Liver (tissue), 9 donors: ENCODE results near the gene SKAP1. TPM values are rescaled to one million over a fixed set of nuclear protein-coding genes. Genes with fewer than 3 reads are reported as not detected.

Experiments
- DNase-seq: peaks from one replicate; pipeline ENCODE4 v3.0.0-alpha.2; 2017; ENCODE audit warnings: low spot score
- H3K27ac ChIP-seq, 2 donors: one replicate each; pipeline ENCODE4 v1.7.0; 2013; ENCODE audit warnings: inconsistent platforms in 2 of 2, low read length in 2 of 2, control low read depth in 1 of 2, low read depth in 1 of 2, mild to moderate bottlenecking in 1 of 2
- H3K27me3 ChIP-seq, 4 donors: one replicate each; pipeline versions ENCODE4 v1.6.1 to v1.7.0; 2013; ENCODE audit warnings: low read length in 3 of 4, inconsistent platforms in 1 of 4, mild to moderate bottlenecking in 1 of 4, moderate library complexity in 1 of 4; ENCODE audit not compliant: control insufficient read depth in 4 of 4, insufficient read depth in 4 of 4
- H3K36me3 ChIP-seq, 4 donors: one replicate each; pipeline versions ENCODE4 v1.6.1 to v1.7.0; 2013; ENCODE audit warnings: low read length in 3 of 4, mild to moderate bottlenecking in 3 of 4, low read depth in 1 of 4, moderate library complexity in 1 of 4; ENCODE audit not compliant: control insufficient read depth in 4 of 4, insufficient read depth in 3 of 4
- H3K4me1 ChIP-seq, 4 donors: one replicate each; pipeline versions ENCODE4 v1.6.1 to v1.7.0; 2013; ENCODE audit warnings: low read length in 3 of 4, mild to moderate bottlenecking in 3 of 4, moderate library complexity in 1 of 4; ENCODE audit not compliant: control insufficient read depth in 4 of 4, insufficient read depth in 4 of 4
- H3K4me3 ChIP-seq, 3 donors: one replicate each; pipeline versions ENCODE4 v1.6.1 to v1.7.0; 2013; ENCODE audit warnings: low read length in 3 of 3, control low read depth in 1 of 3, low read depth in 1 of 3, mild to moderate bottlenecking in 1 of 3
- H3K9ac ChIP-seq, 2 donors: one replicate each; pipeline ENCODE4 v1.7.0; 2013; ENCODE audit warnings: low read length in 2 of 2, mild to moderate bottlenecking in 2 of 2, moderate library complexity in 2 of 2, control low read depth in 1 of 2, low read depth in 1 of 2
- H3K9me3 ChIP-seq, 4 donors: one replicate each; pipeline versions ENCODE4 v1.6.1 to v1.7.0; 2013; ENCODE audit warnings: low read length in 3 of 4; ENCODE audit not compliant: control insufficient read depth in 4 of 4
- ATF3 ChIP-seq: IDR thresholded peaks from 2 replicates; pipeline ENCODE4 v1.6.1; 2016; ENCODE audit warnings: antibody characterized with exemption
- EGR1 ChIP-seq, 2 donors: IDR thresholded peaks; 2 replicates each; pipeline ENCODE4 v1.6.1; 2016 to 2018; ENCODE audit warnings: antibody characterized with exemption in 2 of 2, low read depth in 2 of 2
- FOXA1 ChIP-seq: IDR thresholded peaks from 2 replicates; pipeline ENCODE4 v1.6.1; 2016; ENCODE audit warnings: antibody characterized with exemption
- FOXA2 ChIP-seq: IDR thresholded peaks from 2 replicates; pipeline ENCODE4 v1.6.1; 2016; ENCODE audit warnings: antibody characterized with exemption
- GABPA ChIP-seq, 2 donors: IDR thresholded peaks in 1 of 2; conservative IDR thresholded peaks in 1 of 2; 2 replicates each; pipeline ENCODE4 v1.6.1; 2016; ENCODE audit warnings: antibody characterized with exemption in 2 of 2, mild to moderate bottlenecking in 1 of 2, moderate library complexity in 1 of 2
- HNF4A ChIP-seq, 2 donors: conservative IDR thresholded peaks; 2 replicates each; pipeline ENCODE4 v1.6.1; 2016; ENCODE audit warnings: antibody characterized with exemption in 2 of 2, mild to moderate bottlenecking in 2 of 2
- HNF4G ChIP-seq: IDR thresholded peaks from 2 replicates; pipeline ENCODE4 v1.6.1; 2016; ENCODE audit warnings: antibody characterized with exemption
- JUND ChIP-seq, 2 donors: IDR thresholded peaks; 2 replicates each; pipeline ENCODE4 v1.6.1; 2016; ENCODE audit warnings: antibody characterized with exemption in 2 of 2
- NR2F2 ChIP-seq: IDR thresholded peaks from 2 replicates; pipeline ENCODE4 v1.6.1; 2016; ENCODE audit warnings: antibody characterized with exemption
- RAD21 ChIP-seq, 2 donors: IDR thresholded peaks; 2 replicates each; pipeline ENCODE4 v1.6.1; 2016; ENCODE audit warnings: antibody characterized with exemption in 2 of 2, mild to moderate bottlenecking in 2 of 2
- REST ChIP-seq: IDR thresholded peaks from 2 replicates; pipeline ENCODE4 v1.6.1; 2016; ENCODE audit warnings: antibody characterized with exemption, mild to moderate bottlenecking
- RXRA ChIP-seq, 2 donors: IDR thresholded peaks; 2 replicates each; pipeline ENCODE4 v1.6.1; 2017 to 2018; ENCODE audit warnings: antibody characterized with exemption in 2 of 2, mild to moderate bottlenecking in 1 of 2
- SP1 ChIP-seq: IDR thresholded peaks from 2 replicates; pipeline ENCODE4 v1.6.1; 2018; ENCODE audit warnings: antibody characterized with exemption, mild to moderate bottlenecking
- TAF1 ChIP-seq: conservative IDR thresholded peaks from 2 replicates; pipeline ENCODE4 v1.6.1; 2016; ENCODE audit warnings: antibody characterized with exemption, mild to moderate bottlenecking
- YY1 ChIP-seq: IDR thresholded peaks from 2 replicates; pipeline ENCODE4 v1.6.1; 2016; ENCODE audit warnings: antibody characterized with exemption, mild to moderate bottlenecking
- WGBS: extraction: QIAGEN DNeasy Blood & Tissue Kit; methylation state at CpG from one replicate; pipeline ENCODE4 v1.1.7; 2013; 5-methylcytosine and 5-hydroxymethylcytosine counted together
- polyA plus RNA-seq, 2 donors: library from polyadenylated mRNA; stranded (reverse) in 1 of 2; unstranded in 1 of 2; fragments of 200-250 nt in 1 of 2; fragments of >200 nt in 1 of 2; fragmentation: Nextera tagmentation in 1 of 2; extraction: Ambion mirVana in 1 of 2; gene quantifications; one replicate each; pipeline versions ENCODE4 v1.2.1 to v1.2.3, GENCODE V29; 2013 to 2015
- total RNA-seq, 2 donors: library from RNA; depleted of rRNA; stranded (reverse); fragments of >200 nt; gene quantifications; one replicate each; pipeline ENCODE4 v1.2.3, GENCODE V29; 2014
- TF ChIP-seq, protein P1 (sequence below): IDR thresholded peaks from 2 replicates; pipeline ENCODE4 v1.6.1; 2016; ENCODE audit warnings: antibody characterized with exemption
- TF ChIP-seq, protein P2 (sequence below): IDR thresholded peaks from 2 replicates; pipeline ENCODE4 v1.6.1; 2016; ENCODE audit warnings: antibody characterized with exemption
- donor health status: healthy.
- donor health status: healthy.
- donor health status: healthy.
- donor health status: healthy.
- donor health status: healthy.

SKAP1 gene
- total and polyA plus RNA-seq, 4 donors, result 2.5 to 20.8 (median 11.3) TPM

GRCh38 chr17:48441862-48442261 lies 11.8 kb upstream of the SKAP1 start:
- TF ChIP-seq GABPA (IDR thresholded peaks at IDR 0.05 in 1 of 2, conservative IDR thresholded peaks at IDR 0.05 in 1 of 2), result no peak
- no peak for TF ChIP-seq REST
- no peak for TF ChIP-seq HNF4A (conservative IDR thresholded peaks at IDR 0.05)
- TF ChIP-seq EGR1 (IDR thresholded peaks at IDR 0.05; ENCODE audit: low read depth in 2 of 2), result no peak
- TF ChIP-seq RAD21 (IDR thresholded peaks at IDR 0.05), result no peak
- TF ChIP-seq SP1, result no peak
- TF ChIP-seq FOXA2, result no peak
- no peak for TF ChIP-seq JUND (IDR thresholded peaks at IDR 0.05)
- Histone ChIP-seq H3K4me1 (no peaks in the 10 kb centered on the region), H3K36me3 (no peaks in the 10 kb centered on the region), H3K9ac (no peak overlapping the region), H3K27ac (no peak overlapping the region), H3K4me3 (no peak overlapping the region), H3K9me3 (no peaks in the 10 kb centered on the region), H3K27me3 (peaks cover 0 to 7% (median 0%) of the 10 kb centered on the region in 4 donors)
- 87% methylated on average over 4 of the region's 4 CpGs for WGBS
- no peak for DNase-seq

DNA sequence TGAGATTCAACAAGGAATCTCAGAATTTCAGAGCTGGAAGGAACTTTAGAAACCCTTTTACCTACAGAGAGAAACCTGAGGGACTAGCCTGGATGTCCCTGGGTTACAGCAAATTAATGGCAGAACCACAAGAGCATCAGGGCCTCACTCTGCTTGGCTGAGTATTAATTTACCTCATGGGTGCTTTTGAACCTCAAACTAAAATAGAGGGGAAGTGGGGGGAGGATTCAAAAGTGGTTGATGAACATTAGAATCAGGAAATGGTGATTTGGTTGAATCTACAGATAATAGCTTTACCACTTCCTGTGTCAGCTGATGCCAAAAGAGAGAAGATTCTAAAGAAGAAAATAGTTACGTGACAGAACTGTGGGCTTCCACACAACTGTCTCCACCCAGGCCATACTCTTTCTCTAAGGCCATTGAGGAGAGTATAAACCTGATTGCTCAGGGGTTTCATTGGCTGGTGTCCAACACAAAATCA lies 11.3 kb upstream of the SKAP1 start:
- Histone ChIP-seq H3K9me3 (no peaks in the 10 kb centered on the region), H3K27me3 (peaks cover 0 to 4% (median 0%) of the 10 kb centered on the region in 4 donors), H3K36me3 (no peaks in the 10 kb centered on the region), H3K27ac (no peak overlapping the region), H3K4me1 (no peaks in the 10 kb centered on the region), H3K4me3 (no peak overlapping the region), H3K9ac (no peak overlapping the region)
- 56% methylated on average over 1 of the region's 1 CpG for WGBS
- no peak for DNase-seq
- TF ChIP-seq ATF3 (no peak), YY1 (peak; percentile 23), RAD21 (IDR thresholded peaks at IDR 0.05) (no peak)
- TF ChIP-seq, protein P1, sequence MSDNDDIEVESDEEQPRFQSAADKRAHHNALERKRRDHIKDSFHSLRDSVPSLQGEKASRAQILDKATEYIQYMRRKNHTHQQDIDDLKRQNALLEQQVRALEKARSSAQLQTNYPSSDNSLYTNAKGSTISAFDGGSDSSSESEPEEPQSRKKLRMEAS, result no peak

DNA sequence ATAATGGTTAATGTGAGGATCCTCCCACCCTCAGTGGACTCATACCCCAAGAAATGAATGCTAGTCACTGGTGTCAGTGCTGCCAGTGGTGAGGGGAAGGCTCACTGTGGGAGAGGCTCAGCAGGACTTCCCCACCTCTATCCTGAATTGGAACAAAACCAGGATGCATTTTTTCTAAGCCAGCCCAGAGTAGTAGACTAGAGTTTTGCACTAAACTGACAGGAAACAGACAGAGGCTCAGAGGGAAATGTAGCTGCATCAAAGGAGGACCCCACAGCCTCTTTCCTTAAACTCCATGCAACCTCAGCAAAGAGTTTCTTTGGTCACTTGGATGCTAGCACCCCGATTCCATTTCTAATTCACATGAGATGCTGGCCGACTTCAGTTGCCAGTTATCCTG lies 10.7 kb upstream of the SKAP1 start:
- Histone ChIP-seq H3K4me3 (no peak overlapping the region), H3K27me3 (peaks cover 0 to 5% (median 0%) of the 10 kb centered on the region in 4 donors), H3K27ac (peak overlapping the region in 1 of 2 donors; percentile 16), H3K9me3 (no peaks in the 10 kb centered on the region), H3K4me1 (no peaks in the 10 kb centered on the region), H3K9ac (no peak overlapping the region), H3K36me3 (no peaks in the 10 kb centered on the region)
- DNase-seq, result no peak
- TF ChIP-seq HNF4A (conservative IDR thresholded peaks at IDR 0.05), result no peak
- no peak for TF ChIP-seq RAD21 (IDR thresholded peaks at IDR 0.05)
- TF ChIP-seq FOXA2, result no peak
- no peak for TF ChIP-seq ATF3
- no peak for TF ChIP-seq HNF4G
- no peak for TF ChIP-seq YY1
- TF ChIP-seq TAF1, result no peak
- no peak for TF ChIP-seq REST
- no peak for TF ChIP-seq JUND (IDR thresholded peaks at IDR 0.05)
- no peak for TF ChIP-seq RXRA (IDR thresholded peaks at IDR 0.05)
- no peak for TF ChIP-seq EGR1 (IDR thresholded peaks at IDR 0.05; ENCODE audit: low read depth in 2 of 2)
- no peak for TF ChIP-seq SP1
- TF ChIP-seq, protein P2, sequence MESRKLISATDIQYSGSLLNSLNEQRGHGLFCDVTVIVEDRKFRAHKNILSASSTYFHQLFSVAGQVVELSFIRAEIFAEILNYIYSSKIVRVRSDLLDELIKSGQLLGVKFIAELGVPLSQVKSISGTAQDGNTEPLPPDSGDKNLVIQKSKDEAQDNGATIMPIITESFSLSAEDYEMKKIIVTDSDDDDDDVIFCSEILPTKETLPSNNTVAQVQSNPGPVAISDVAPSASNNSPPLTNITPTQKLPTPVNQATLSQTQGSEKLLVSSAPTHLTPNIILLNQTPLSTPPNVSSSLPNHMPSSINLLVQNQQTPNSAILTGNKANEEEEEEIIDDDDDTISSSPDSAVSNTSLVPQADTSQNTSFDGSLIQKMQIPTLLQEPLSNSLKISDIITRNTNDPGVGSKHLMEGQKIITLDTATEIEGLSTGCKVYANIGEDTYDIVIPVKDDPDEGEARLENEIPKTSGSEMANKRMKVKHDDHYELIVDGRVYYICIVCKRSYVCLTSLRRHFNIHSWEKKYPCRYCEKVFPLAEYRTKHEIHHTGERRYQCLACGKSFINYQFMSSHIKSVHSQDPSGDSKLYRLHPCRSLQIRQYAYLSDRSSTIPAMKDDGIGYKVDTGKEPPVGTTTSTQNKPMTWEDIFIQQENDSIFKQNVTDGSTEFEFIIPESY, result no peak
- TF ChIP-seq FOXA1, result no peak
- TF ChIP-seq GABPA (IDR thresholded peaks at IDR 0.05 in 1 of 2, conservative IDR thresholded peaks at IDR 0.05 in 1 of 2), result no peak
- no peak for TF ChIP-seq NR2F2
- 83% methylated on average over 2 of the region's 2 CpGs for WGBS
